ENCODE results near the gene MRPL53. TPM values are rescaled to one million over a fixed set of nuclear protein-coding genes. Genes with fewer than 3 reads are reported as not detected.

MRPL53 gene
- total and polyA plus RNA-seq, 9 of the 15 experiments (the other 6 are each of a cell fraction or from before 2014, with no cell fraction given), result 11.5 to 87.9 (median 41.1) TPM

DNA sequence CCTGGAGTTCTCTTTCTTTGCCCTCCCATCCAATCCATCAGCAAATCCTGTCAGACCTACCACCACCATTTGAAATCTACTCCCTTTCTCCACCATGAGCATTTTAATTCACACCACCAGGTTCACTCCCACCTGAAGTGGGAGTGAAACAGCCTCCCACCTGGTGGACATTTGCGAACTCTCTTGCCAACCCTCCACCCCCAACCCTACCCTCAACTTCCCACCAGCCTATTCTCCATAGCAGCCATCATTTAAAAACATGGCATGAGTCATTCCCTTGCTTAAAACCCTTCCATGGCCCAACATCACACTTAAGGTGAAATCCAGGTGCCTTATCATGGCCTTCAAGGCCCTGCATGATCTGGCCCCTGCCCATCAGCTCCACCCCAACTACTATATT is 34.2 kb downstream of the MRPL53 start:
- ATAC-seq (no peak), FAIRE-seq (peak; percentile 37), DNase-seq (ENCODE audit: extremely low read depth in 1 of 4, low spot score in 3 of 4) (no peak)
- no peak for TF ChIP-seq CC2D1A (IDR thresholded peaks at IDR 0.05)
- TF ChIP-seq, protein P1, sequence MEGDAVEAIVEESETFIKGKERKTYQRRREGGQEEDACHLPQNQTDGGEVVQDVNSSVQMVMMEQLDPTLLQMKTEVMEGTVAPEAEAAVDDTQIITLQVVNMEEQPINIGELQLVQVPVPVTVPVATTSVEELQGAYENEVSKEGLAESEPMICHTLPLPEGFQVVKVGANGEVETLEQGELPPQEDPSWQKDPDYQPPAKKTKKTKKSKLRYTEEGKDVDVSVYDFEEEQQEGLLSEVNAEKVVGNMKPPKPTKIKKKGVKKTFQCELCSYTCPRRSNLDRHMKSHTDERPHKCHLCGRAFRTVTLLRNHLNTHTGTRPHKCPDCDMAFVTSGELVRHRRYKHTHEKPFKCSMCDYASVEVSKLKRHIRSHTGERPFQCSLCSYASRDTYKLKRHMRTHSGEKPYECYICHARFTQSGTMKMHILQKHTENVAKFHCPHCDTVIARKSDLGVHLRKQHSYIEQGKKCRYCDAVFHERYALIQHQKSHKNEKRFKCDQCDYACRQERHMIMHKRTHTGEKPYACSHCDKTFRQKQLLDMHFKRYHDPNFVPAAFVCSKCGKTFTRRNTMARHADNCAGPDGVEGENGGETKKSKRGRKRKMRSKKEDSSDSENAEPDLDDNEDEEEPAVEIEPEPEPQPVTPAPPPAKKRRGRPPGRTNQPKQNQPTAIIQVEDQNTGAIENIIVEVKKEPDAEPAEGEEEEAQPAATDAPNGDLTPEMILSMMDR (IDR thresholded peaks at IDR 0.05 in 2 of 3, conservative IDR thresholded peaks at IDR 0.05 in 1 of 3; ENCODE audit: insufficient read depth in 2 of 3, low read depth in 1 of 3, low read length in 3 of 3), result 0 out of 6 replicates have a peak, but pooled peaks of 1 of the 3 experiments have one; percentile 2
- ChIA-PET POLR2A (interaction anchor here (0.8 to 1.2 kb wide), 2 partner anchors 15 to 17 kb away, joined by 3 to 4 read pairs; partner anchors contain the start of gene INO80B), CTCF (ENCODE audit: low intra/inter-chr PET ratio) (no interaction called here)
- Histone ChIP-seq H3K4me1 (replicated peaks in 1 of 2; ENCODE audit: control insufficient read depth in 2 of 2, insufficient read depth in 2 of 2, low read length in 2 of 2) (peaks cover 16 to 40% of the 10 kb centered on the region in 2 experiments; a peak in 4 of 5 replicates), H3K9me1 (ENCODE audit: control insufficient read depth, insufficient read depth, low read length) (no peaks in the 10 kb centered on the region), H3K36me3 (ENCODE audit: control insufficient read depth, insufficient read depth, low read length) (no peaks in the 10 kb centered on the region), H3K27me3 (ENCODE audit: control insufficient read depth in 2 of 2, insufficient read depth in 2 of 2, low read length in 2 of 2) (no peaks in the 10 kb centered on the region), H3K4me3 (no peak overlapping the region), H3K9me3 (replicated peaks; ENCODE audit: control insufficient read depth, insufficient read depth, low read depth, low read length) (no peaks in the 10 kb centered on the region), H3K9ac (ENCODE audit: insufficient read depth in 1 of 2, low read depth in 2 of 2, low read length in 2 of 2) (no peak overlapping the region), H3K4me2 (ENCODE audit: insufficient read depth, low read length) (no peak overlapping the region), H4K20me1 (replicated peaks; ENCODE audit: control insufficient read depth, insufficient read depth, low read length) (no peaks in the 10 kb centered on the region), H2AFZ (ENCODE audit: low read depth, low read length) (no peak overlapping the region), H3K79me2 (ENCODE audit: control insufficient read depth, insufficient read depth, low read length) (no peaks in the 10 kb centered on the region), H3K27ac (ENCODE audit: extremely low read depth, low read depth, low read length) (no peak overlapping the region)
- in situ Hi-C loops (cut with MboI) (no loop called here), intact Hi-C loops (cut with micrococcal nuclease) (no loop called here)
- 67% methylated on average over 1 of the region's 1 CpG for WGBS (ENCODE audit: insufficient coverage, low coverage, missing lambda C conversion rate)
- no TSS peak for BruUV-seq (replicated peaks)
